Nucleus accumbens (tissue), 56 donors: ENCODE results near the gene ADM.

Experiments
- DNase-seq, 56 donors: peaks; one replicate each; lab custom pipeline; 2025; lab: John Stamatoyannopoulos, UW

The ADM gene

DNA sequence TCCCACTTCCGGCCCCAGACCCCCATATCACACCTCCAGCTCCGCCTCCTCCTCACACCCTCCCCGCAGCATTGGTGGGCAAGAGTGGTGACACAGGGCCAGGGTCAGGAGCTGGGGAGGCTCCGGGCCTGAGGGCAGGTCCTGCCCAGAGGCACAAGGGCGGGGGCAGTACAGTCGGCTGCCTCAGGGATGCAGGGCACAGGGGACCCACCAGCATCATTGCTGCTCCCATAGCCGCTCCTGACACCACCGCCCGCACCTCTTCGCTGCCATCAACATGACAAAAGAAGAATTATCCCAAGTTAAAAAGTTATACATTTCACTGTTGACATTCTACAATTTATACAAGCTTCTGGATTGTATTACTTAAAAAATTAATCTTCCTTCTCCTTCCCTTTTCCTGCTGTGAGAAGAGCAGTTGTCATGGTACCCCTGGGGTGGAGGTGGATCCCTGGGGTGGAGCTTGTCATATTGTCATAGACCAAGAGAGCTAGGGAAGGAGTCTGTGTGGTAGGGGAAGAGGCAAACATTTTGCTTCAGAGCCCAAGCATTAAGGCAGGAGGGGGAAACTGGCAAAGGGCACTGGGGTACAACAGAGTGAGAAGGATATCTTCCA is 15.0 kb upstream of the ADM start:
- DNase-seq, result peak in 16 of 56 donors; percentile 22 to 73 (median 48)

DNA sequence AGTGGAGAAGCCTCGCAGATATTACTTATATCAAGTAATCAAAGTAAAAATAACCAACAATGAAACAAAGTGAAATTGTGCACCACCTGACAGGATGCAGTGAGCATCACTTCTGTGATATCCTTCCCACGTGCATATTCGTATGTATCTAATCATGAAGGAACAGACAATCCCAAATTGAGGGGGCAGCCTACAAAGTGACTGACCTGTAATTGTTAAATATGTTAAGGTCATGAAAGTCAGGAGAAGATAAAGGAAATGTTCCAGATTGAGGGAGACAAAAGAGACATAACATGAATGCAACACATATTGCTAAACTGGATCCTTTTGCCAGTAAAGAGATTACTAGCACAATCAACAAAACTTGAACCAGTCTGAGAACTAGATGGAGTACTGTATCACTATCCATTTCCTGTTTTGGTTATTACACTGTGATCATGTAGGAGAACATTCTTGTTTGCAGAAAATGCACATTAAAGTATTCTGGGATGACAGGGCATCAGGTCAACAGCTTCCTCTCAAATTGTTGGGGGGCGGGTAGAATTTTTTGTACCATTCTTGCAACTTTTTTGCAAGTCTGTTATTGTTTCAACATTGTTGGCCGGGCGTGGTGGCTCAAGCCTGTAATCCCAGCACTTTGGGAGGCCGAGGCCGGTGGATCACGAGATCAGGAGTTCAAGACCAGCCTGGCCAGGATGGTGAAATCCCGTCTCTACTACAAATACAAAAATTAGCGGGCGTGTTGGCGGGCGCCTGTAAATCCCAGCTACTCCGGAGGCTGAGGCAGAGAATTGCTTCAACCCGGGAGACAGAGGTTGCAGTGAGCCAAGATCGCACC is 12.9 kb upstream of the ADM start:
- DNase-seq, result no peak

DNA sequence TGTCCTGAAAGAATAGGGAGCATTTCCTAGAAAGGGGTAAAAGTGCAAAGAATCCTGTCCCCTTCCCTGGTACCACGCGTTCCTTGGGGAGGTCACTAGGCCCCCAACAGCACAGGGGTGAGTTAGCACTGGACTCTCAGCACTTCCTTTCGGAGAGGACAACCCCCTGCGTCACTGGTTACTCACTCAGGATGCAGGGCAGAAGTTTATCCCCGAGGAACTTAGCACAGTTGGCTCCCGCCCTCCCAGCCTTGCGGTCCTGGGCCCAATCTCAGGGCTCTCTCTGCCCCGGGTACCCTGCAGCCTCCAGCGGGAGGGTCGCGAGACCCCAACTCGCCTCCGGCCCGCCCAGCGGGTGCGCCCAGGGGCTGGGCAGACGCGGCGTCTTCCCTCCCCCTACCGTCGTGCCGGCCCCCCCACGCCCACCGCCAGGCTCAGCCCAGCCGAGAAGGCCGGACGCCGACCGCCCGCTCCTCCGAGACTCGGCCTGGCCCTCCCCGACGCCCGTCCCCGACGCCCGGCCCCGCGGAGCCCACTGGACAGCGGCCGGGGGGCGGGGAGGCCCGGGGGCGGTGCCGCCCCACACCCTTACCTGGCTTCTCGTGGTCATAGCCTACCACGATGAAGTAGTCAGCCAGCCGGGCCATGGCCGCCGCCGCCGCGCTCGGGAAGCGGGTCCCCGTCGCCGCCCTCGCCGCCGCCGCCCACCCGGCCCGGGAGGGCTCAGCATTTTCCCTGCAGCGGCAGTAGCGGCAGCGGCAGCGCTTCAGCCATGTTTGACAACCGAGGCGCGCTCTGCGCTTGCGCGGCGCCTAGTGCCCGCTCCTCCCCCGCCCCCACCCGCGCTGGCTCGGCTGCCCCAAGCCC is 11.2 kb upstream of the ADM start, which contains the start of gene SBF2:
SBF2 (minus strand) TSS at position 797 of the 867 bp plus-strand sequence; CDS start at position 647, 150 bp downstream.
- DNase-seq, result peak in 51 of 56 donors; percentile 31 to 89 (median 75)

DNA sequence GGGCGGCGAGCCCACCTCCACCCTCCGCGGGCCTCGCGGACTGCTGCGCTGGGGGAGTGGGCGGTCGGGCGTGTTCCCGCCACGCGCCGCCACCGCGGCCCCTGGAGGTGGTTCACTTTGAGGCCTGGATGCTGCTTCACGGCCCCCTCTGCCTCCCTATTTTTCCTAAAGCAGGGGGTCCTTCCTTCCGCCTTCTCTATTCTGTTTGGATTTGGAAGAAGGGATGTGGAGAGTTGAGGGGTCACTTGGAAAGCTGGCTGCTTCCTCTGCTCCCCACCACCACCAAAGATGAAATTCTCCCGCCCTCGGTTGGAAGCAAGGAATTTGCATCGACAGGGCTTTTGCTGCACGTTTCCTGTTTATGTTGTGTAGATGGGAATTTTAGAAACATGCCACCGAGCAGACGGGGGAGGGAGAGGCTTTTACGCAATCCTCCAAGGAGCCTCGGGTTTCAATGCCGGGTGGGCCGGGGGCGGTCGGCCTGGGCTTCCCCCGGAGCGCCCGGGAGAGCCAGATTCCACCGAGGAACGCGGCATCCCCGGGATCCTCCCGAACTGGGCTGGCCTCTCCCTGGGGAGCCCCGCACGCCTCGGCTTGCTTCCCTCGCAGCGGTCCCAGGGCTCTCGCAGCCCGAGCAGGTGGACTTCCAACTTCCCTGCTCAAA is 10.5 kb upstream of the ADM start:
- peak in 8 of 56 donors; percentile 17 to 61 (median 41) for DNase-seq

DNA sequence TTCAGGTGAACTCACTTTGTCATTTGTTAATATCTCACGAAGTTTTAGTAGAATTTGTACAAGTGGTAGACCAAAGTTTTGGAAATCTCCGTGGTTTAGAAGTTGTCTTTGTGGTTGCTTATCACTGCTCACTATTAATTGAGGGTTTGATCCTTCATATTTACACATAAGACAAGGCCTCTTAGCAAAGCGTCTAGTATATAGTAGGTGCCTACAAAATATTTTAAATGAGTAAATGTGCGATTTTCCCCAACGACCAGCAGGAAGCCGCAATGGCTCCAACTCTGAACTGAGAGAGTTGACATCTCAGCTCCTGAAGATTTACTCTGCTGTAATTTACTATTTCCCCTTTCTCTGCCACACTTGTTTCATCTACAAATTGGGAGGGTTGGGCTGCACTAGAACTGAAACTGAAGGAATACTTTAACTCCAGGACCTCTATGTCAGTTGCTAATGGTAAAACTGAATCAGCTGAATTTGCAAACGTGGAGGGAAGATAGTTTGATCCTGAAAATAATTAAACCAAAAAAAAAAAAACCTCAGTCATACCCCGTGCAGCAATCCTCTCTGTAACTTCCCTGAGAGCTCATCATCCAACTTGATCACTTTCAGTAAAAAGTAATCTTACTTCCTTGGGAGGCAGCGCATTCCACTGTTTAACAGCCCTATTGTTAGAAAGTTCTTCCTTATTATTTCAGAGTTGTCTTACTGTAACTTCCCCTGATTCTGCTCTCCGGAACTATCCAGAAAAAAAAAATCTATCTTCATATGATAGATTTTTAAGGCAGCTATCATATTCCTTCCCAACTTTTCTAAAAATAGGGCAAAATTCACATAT is 9.6 kb upstream of the ADM start:
- DNase-seq, result no peak

DNA sequence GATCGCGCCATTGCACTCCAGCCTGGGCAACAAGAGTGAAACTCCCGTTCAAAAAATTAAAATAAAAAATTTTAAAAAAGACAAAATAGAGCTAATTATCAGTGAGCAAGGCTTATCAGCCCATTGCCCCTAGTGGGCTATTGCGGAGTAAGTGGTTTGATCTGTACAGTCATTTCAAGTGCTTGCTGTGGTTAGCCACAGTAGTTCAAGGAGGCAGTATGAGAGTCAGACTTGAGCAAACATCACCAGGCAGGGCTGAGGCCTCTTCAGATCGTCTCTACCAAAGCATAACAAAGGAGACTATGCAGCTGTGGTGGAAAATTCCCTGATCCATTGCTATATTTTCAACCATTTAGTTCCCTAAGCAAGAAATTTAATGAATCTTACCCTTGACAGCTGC is 6.5 kb upstream of the ADM start:
- DNase-seq, result no peak

DNA sequence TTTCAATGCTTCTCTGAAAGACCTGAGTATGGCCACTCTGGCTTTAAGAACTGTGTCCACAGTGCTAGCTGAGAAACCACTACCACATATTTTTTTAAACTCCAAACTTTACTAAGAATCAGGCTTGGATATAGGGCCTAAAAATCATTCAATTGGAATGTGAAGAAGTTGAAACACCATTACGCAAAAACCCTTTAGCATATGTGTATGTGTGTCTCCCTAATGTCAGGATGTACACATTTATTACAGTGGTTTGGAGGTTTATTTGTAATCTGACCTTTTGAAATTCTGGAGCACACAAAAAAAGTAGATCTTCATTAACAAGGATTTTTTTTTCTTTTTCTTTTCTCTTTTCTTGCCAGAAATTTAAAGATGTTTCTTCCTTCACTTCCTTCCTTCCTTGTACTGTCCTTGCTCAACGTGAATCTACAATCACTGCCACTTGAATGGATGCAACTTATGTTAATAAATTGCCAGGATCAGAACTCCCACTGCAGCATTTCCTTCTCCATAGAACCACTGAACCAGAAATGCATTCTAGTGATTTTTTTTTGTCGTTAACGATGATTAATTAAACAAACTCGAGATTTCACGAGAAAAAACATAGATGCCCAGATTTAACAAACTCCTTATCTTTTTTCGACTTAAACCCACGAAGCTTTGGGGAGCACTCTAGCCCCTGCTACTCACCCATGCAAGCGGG is 3.1 kb upstream of the ADM start:
- no peak for DNase-seq

DNA sequence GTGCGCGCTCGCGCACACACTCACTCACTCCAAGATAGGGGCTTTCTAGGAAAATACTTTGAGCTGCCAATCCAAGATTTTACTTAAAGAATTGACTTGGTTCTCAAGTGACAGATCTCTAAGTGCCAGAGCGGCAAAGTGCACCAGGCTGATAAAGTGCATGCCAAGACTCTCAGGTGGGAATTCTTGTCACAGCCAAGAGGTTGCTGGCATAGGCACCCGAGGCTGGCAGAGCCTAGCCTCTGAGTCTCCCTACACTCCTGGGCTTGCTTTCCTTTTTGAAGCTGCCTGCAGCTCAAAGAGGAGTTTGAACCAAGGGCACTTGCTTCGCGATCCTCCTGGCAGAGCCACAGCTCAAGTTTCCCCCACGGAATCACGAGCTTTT is 2.5 kb upstream of the ADM start:
- peak in 1 of 56 donors; percentile 28 for DNase-seq

DNA sequence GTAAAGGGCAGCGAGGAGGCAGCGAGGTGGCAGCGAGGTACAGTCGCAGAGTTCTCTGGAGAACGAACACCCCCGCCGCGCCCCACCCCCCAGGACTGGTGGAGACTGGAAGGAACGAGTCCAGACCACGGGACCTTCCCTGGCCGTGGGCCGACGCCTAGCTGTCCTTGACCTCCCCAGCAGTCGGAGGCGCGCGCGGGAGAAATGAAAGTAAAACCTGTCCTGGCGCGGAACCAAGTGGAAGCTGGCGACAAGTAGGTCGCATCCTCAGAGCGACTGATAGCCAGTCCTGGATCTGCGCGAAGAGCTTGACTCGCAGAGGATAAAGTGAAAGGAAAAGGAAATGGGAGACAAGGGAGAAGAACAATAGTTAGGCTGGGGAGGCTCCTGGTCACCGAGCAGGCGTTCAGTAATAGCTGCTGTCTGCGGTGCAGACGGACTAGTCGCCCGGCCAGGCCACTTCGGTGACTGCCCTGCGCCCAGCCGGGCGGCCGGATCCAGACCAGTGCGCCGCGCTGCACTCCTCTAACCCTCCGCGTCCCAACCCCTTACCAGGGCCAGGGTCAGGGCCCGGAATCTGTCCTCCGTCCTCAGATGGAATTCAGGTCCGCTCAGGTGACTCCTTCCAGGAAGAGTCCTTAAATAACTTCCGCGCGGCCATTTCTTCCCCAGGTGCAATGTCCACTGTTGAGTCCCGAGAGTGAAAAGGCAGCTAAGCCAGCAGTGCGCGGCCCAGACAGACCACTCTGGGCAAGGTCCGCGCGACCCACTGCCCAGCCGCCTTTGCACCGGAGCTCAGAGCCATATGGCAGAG is 1.9 kb upstream of the ADM start:
- peak in 38 of 56 donors; percentile 17 to 86 (median 52) for DNase-seq

DNA sequence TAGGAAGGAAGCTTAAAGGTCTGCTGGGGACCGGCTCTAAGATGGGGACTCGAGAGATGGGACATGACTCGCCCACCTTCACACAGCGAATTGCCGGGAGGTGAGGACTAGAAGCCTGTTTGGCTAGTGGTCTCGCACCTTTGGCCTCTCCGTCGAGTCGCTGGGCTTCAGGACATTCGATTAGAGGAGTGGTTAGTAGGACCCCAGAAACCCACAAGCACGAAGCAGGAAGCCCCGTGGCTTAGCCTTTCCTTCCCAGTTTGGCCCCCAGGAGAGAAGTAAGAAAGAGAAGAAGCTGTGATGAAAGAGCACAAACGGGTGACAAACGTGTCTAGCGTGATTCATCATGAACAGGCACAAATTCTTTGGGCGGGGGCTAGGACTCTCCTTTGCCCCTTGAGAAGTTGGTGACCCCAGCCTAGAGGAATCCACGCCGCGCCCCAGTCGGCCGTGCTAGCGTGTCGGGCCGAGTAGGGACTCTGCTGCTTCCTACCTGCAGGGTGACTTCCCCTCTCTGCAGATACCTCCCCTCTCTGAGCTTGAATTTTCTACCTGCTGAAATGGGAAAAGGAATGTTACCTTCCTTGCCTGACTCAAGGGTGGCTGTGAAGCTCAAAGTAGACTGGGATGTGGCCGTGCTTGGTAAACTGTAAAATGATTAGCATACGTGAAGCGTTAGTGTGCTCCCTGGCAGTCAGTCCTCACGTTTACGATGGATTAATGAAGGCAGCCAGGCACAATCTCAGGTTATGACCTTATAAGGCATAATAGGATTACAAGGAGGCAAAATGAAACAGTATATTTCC is 1.1 kb upstream of the ADM start:
- peak in 5 of 56 donors; percentile 16 to 40 (median 26) for DNase-seq

DNA sequence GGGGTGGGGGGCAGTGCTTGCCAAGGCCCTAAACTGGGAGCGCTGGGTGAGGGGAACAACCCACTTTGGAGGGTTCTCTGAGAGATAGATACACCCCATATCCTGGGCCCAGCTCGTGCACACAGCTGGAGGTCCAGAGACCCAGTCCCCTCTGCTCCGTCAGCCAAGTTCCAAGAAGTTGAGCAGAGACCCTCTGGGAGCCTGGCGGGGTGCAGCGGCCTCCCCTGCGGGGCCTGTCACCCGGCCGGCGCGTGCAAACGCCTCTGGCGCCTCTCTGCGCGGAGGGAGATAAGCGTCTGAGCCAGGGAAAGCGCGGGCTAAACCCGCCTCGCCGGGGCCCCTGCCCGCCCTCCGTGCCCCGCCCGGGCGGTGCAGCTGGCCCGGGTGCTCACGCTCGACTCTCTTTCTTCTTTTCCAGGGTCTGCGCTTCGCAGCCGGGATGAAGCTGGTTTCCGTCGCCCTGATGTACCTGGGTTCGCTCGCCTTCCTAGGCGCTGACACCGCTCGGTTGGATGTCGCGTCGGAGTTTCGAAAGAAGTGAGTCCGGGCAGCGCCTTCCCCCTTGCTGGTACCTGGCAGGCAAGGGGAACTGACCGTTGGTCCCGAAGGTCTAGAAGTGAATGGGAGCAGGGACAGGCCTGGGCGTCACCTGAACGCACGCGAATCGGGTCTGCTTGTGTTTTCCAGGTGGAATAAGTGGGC is 540 bp downstream of the ADM start:
- DNase-seq, result peak in 2 of 56 donors; percentile 21 to 40

DNA sequence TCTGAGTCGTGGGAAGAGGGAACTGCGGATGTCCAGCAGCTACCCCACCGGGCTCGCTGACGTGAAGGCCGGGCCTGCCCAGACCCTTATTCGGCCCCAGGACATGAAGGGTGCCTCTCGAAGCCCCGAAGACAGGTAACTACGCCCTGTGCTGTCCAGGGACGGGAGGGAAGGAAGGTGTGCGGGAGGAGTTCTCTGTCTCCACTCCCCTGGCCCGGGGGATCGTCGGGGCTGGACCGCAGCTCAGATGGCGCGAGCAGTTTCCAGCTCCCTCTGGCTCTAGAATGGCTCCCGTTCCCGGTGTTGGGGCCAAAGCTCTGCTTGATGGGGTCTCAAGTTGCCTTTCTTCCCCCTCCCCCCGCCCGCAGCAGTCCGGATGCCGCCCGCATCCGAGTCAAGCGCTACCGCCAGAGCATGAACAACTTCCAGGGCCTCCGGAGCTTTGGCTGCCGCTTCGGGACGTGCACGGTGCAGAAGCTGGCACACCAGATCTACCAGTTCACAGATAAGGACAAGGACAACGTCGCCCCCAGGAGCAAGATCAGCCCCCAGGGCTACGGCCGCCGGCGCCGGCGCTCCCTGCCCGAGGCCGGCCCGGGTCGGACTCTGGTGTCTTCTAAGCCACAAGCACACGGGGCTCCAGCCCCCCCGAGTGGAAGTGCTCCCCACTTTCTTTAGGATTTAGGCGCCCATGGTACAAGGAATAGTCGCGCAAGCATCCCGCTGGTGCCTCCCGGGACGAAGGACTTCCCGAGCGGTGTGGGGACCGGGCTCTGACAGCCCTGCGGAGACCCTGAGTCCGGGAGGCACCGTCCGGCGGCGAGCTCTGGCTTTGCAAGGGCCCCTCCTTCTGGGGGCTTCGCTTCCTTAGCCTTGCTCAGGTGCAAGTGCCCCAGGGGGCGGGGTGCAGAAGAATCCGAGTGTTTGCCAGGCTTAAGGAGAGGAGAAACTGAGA is 1.4 kb downstream of the ADM start:
- DNase-seq, result peak in 3 of 56 donors; percentile 12 to 48 (median 18)

DNA sequence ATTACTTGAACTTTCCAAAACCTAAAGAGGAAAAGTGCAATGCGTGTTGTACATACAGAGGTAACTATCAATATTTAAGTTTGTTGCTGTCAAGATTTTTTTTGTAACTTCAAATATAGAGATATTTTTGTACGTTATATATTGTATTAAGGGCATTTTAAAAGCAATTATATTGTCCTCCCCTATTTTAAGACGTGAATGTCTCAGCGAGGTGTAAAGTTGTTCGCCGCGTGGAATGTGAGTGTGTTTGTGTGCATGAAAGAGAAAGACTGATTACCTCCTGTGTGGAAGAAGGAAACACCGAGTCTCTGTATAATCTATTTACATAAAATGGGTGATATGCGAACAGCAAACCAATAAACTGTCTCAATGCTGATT is 2.1 kb downstream of the ADM start:
- DNase-seq, result no peak

DNA sequence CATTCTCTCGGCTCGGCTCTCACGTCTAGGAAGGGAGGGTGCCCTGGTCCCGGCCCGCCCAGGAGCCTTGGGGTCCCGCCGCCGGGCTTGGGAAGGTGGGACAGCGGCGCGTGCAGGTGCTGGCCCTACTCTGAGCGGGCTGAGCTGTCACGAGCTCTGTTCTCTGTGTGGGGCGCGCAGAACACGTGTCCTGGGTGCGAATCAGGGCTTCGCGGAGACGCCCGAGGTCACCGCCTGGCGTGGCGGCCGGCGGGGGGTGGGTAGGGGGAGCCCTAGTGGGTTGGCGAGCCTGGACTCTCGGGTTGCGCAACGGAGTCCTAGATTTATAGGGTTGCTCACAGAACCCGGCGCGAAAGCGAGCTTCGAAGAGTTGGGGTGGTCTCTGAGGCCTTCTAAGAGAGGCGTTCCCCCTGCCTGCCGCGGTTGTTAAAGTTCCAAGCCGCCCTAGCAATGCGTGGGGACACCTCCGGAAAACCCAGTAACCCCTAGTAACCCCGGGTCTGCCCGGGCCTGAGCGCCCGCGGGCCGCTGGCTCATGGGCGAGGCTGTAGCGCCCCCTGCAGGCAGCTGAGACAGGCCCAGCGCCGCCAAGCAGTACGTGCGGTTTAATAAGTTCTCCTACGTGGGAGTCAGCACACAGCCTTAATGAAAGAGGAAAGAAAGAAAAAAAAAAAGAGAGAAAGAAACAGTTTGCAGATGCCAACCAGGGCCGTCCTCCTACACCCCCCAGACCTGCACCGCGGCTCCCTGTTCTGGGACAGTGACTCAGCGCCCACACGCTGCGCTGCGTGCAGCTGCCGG is 2.7 kb downstream of the ADM start:
- peak in 51 of 56 donors; percentile 39 to 87 (median 70) for DNase-seq
